Trophoblast cell (in vitro differentiated cells and primary cell): Measurements from ENCODE around the gene B4GALT2.

ENCODE experiments used
- DNase-seq, 2 donors: peaks; one replicate each; pipeline ENCODE4 v3.0.0-alpha.2; 2016
- H2AFZ ChIP-seq: 2 replicates; pipeline ENCODE4 v1.6.1; 2013; ENCODE audit warnings: low read length, moderate library complexity, mild to moderate bottlenecking; ENCODE audit not compliant: insufficient read depth, poor library complexity
- H2AK5ac ChIP-seq: 2 replicates; pipeline ENCODE4 v1.6.1; 2013; ENCODE audit warnings: mild to moderate bottlenecking, low read length
- H2BK120ac ChIP-seq: 2 replicates; pipeline ENCODE4 v1.6.1; 2013; ENCODE audit warnings: low read length, mild to moderate bottlenecking, moderate library complexity; ENCODE audit not compliant: insufficient read depth, poor library complexity
- H2BK12ac ChIP-seq: 2 replicates; pipeline ENCODE4 v1.6.1; 2013; ENCODE audit warnings: mild to moderate bottlenecking, low read length, moderate library complexity
- H2BK5ac ChIP-seq: 2 replicates; pipeline ENCODE4 v1.6.1; 2013; ENCODE audit warnings: low read length, low read depth, moderate library complexity, mild to moderate bottlenecking; ENCODE audit not compliant: poor library complexity
- H3K14ac ChIP-seq: 2 replicates; pipeline ENCODE4 v1.6.1; 2013; ENCODE audit warnings: mild to moderate bottlenecking, low read length
- H3K18ac ChIP-seq: 2 replicates; pipeline ENCODE4 v1.6.1; 2013; ENCODE audit warnings: mild to moderate bottlenecking, low read length
- H3K23ac ChIP-seq: 2 replicates; pipeline ENCODE4 v1.6.1; 2013; ENCODE audit warnings: low read length
- H3K27ac ChIP-seq: 2 replicates; pipeline ENCODE4 v1.5.1; 2013; ENCODE audit warnings: low read depth, mild to moderate bottlenecking, inconsistent platforms, low read length, moderate library complexity
- H3K27me3 ChIP-seq: 2 replicates; pipeline ENCODE4 v1.6.1; 2013; ENCODE audit warnings: inconsistent platforms, mild to moderate bottlenecking, low read length, moderate library complexity; ENCODE audit not compliant: insufficient read depth
- H3K36me3 ChIP-seq, 2 experiments: 1 replicate in 1 of 2; 2 replicates in 1 of 2; pipeline ENCODE4 v1.6.1; 2013; ENCODE audit warnings: low read length in 2 of 2, mild to moderate bottlenecking in 2 of 2, moderate library complexity in 1 of 2; ENCODE audit not compliant: insufficient read depth in 2 of 2, control insufficient read depth in 1 of 2
- H3K4ac ChIP-seq: 2 replicates; pipeline ENCODE4 v1.6.1; 2013; ENCODE audit warnings: low read depth, mild to moderate bottlenecking, low read length, moderate library complexity
- H3K4me1 ChIP-seq, 2 experiments: 1 replicate in 1 of 2; 2 replicates in 1 of 2; pipeline ENCODE4 v1.6.1; 2013; ENCODE audit warnings: low read length in 2 of 2, mild to moderate bottlenecking in 2 of 2, moderate library complexity in 1 of 2; ENCODE audit not compliant: insufficient read depth in 2 of 2, control insufficient read depth in 1 of 2
- H3K4me2 ChIP-seq: 2 replicates; pipeline ENCODE4 v1.6.1; 2013; ENCODE audit warnings: inconsistent platforms, mild to moderate bottlenecking, low read length, moderate library complexity
- H3K4me3 ChIP-seq: 2 replicates; pipeline ENCODE4 v1.5.1; 2013; ENCODE audit warnings: mild to moderate bottlenecking, low read depth, low read length, inconsistent platforms
- H3K79me1 ChIP-seq: one replicate; pipeline ENCODE4 v1.6.1; 2013; ENCODE audit warnings: low read length
- H3K79me2 ChIP-seq: 2 replicates; pipeline ENCODE4 v1.6.1; 2013; ENCODE audit warnings: low read length, mild to moderate bottlenecking; ENCODE audit not compliant: control insufficient read depth, insufficient read depth, poor library complexity
- H3K9ac ChIP-seq: 2 replicates; pipeline ENCODE4 v1.6.1; 2013; ENCODE audit warnings: mild to moderate bottlenecking, low read length
- H3K9me3 ChIP-seq: 2 replicates; pipeline ENCODE4 v1.6.1; 2013; ENCODE audit warnings: low read depth, mild to moderate bottlenecking, control low read depth, inconsistent platforms, low read length; ENCODE audit not compliant: insufficient read depth
- H4K12ac ChIP-seq: 2 replicates; pipeline ENCODE4 v1.6.1; 2013; ENCODE audit warnings: low read depth, mild to moderate bottlenecking, low read length, moderate library complexity
- H4K8ac ChIP-seq: 2 replicates; pipeline ENCODE4 v1.6.1; 2013; ENCODE audit warnings: low read depth, mild to moderate bottlenecking, low read length, moderate library complexity
- H4K91ac ChIP-seq: one replicate; pipeline ENCODE4 v1.6.1; 2013; ENCODE audit warnings: low read depth, mild to moderate bottlenecking, low read length, moderate library complexity
- whole genome bisulfite sequencing: extraction: QIAGEN DNeasy Blood & Tissue Kit; methylation state at CpG from one replicate; pipeline ENCODE4 v1.1.7; 2013; ENCODE audit warnings: missing lambda C conversion rate; ENCODE audit not compliant: insufficient read length, insufficient coverage; ENCODE audit errors: extremely low coverage; 5-methylcytosine and 5-hydroxymethylcytosine counted together

B4GALT2 gene

GRCh38 chr1:44036409-44037139, 57.6 kb downstream of the B4GALT2 start:
- Histone ChIP-seq H4K91ac (no peak overlapping the region), H3K27ac (no peak overlapping the region), H2AFZ (no peak overlapping the region), H4K8ac (no peak overlapping the region), H2AK5ac (no peak overlapping the region), H3K27me3 (no peaks in the 10 kb centered on the region), H2BK120ac (no peak overlapping the region), H3K14ac (no peak overlapping the region), H3K79me1 (no peaks in the 10 kb centered on the region), H3K9ac (no peak overlapping the region), H3K23ac (no peak overlapping the region), H4K12ac (no peak overlapping the region), H3K36me3 (no peaks in the 10 kb centered on the region), H2BK12ac (no peak overlapping the region), H3K79me2 (no peaks in the 10 kb centered on the region), H3K4me3 (no peak overlapping the region), H3K4ac (no peak overlapping the region), H3K18ac (no peak overlapping the region), H3K4me1 (peaks cover 11 to 13% of the 10 kb centered on the region in 2 experiments), H3K4me2 (no peak overlapping the region), H3K9me3 (no peaks in the 10 kb centered on the region), H2BK5ac (no peak overlapping the region)
- DNase-seq, result peak; percentile 58 to 77
- no CpG with 5 or more reads among the region's 6 CpGs for WGBS

DNA sequence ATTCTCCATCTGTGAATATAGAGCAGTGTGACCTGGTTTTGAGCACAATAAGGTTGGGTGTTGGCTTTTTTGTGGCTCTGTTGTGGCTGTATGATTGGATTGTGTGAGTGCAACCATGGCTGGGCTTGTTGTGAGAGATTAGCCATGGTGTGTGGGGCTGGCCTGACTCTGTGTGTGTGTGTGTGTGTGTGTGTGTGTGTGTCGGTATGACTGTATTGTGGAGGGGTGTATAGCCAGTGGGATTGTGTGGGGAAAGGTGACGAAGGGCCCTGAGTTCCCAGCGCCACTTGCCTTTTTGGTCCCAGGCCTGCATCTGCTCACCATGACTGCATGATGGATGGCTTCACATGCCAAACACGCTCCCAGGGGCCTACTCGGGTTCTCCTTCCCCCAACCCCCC, 58.1 kb downstream of the B4GALT2 start:
- Histone ChIP-seq H3K36me3 (no peaks in the 10 kb centered on the region), H3K79me1 (no peaks in the 10 kb centered on the region), H4K8ac (no peak overlapping the region), H3K4me3 (no peak overlapping the region), H4K91ac (no peak overlapping the region), H3K9me3 (no peaks in the 10 kb centered on the region), H2AFZ (no peak overlapping the region), H2BK12ac (no peak overlapping the region), H3K14ac (no peak overlapping the region), H2BK5ac (no peak overlapping the region), H3K23ac (no peak overlapping the region), H3K18ac (no peak overlapping the region), H2BK120ac (no peak overlapping the region), H3K9ac (no peak overlapping the region), H3K4me1 (peaks cover 5 to 8% of the 10 kb centered on the region in 2 experiments), H3K4me2 (no peak overlapping the region), H2AK5ac (no peak overlapping the region), H3K4ac (no peak overlapping the region), H4K12ac (no peak overlapping the region), H3K27me3 (no peaks in the 10 kb centered on the region), H3K27ac (no peak overlapping the region), H3K79me2 (no peaks in the 10 kb centered on the region)
- WGBS, result no CpG with 5 or more reads among the region's 5 CpGs
- no peak for DNase-seq

DNA sequence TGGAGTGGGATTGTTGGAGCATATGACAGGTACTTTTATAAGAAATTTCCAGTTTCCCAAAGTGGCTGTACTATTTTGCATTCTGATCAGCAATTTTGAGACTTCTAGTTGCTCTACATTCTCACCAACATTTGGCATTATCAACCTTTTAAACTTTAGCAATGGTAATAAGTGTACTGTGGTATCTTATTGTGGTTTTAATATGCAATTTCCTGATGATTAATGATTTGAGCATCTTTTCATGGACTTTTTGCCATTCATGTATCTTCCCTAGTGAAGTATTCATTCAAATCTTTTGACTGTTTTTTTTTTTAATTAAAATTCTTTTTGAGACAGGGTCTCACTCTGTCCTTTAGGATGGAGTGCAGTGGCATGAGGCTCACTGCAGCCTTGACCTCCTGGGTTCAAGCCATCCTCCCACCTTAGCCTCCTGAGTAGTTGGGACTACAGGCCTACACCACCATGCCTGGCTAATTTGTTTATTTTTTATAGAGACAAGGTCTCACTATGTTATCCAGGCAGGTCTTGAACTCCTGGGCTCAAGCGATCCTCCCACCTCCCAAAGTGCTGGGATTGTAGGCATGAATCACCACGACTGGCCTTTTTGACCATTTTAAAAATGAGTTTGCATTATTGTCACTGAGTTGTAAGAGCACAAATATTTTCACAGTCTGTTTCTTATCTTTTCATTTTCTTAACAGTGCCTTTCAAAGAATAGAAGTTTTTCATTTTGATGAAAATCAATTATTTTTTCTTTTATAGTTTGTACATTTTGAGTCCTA, 60.1 kb downstream of the B4GALT2 start:
- H2AK5ac ChIP-seq, result no peak overlapping the region
- no peak for DNase-seq
- no peak overlapping the region for H3K18ac ChIP-seq
- no peak overlapping the region for H3K4me2 ChIP-seq
- no CpG with 5 or more reads among the region's 2 CpGs for WGBS
- no peak overlapping the region for H4K12ac ChIP-seq
- H3K4me3 ChIP-seq, result no peak overlapping the region
- no peaks in the 10 kb centered on the region for H3K27me3 ChIP-seq
- no peaks in the 10 kb centered on the region for H3K79me2 ChIP-seq
- H3K4ac ChIP-seq, result no peak overlapping the region
- no peak overlapping the region for H3K14ac ChIP-seq
- H2BK5ac ChIP-seq, result no peak overlapping the region
- no peaks in the 10 kb centered on the region for H3K36me3 ChIP-seq
- H3K27ac ChIP-seq, result no peak overlapping the region
- H3K23ac ChIP-seq, result no peak overlapping the region
- H2BK120ac ChIP-seq, result no peak overlapping the region
- H3K9ac ChIP-seq, result no peak overlapping the region
- H3K4me1 ChIP-seq, result peaks cover 3 to 5% of the 10 kb centered on the region in 2 experiments
- no peak overlapping the region for H4K91ac ChIP-seq
- no peak overlapping the region for H4K8ac ChIP-seq
- H3K9me3 ChIP-seq, result no peaks in the 10 kb centered on the region
- no peak overlapping the region for H2BK12ac ChIP-seq
- H2AFZ ChIP-seq, result no peak overlapping the region
- H3K79me1 ChIP-seq, result no peaks in the 10 kb centered on the region

- H2AK5ac ChIP-seq, result no peak overlapping the region
- no peak overlapping the region for H3K14ac ChIP-seq
- whole genome bisulfite sequencing, result no CpG with 5 or more reads among the region's 2 CpGs
- H4K8ac ChIP-seq, result no peak overlapping the region
- no peak for DNase-seq
- H3K23ac ChIP-seq, result no peak overlapping the region
- no peak overlapping the region for H3K4me3 ChIP-seq
- no peaks in the 10 kb centered on the region for H3K79me1 ChIP-seq
- no peak overlapping the region for H2BK12ac ChIP-seq
- no peaks in the 10 kb centered on the region for H3K36me3 ChIP-seq
- no peaks in the 10 kb centered on the region for H3K79me2 ChIP-seq
- H2AFZ ChIP-seq, result no peak overlapping the region
- H4K12ac ChIP-seq, result no peak overlapping the region
- no peak overlapping the region for H3K4ac ChIP-seq
- H3K4me1 ChIP-seq, result peaks cover 0 to 2% of the 10 kb centered on the region in 2 experiments
- H3K18ac ChIP-seq, result no peak overlapping the region
- H3K9me3 ChIP-seq, result no peaks in the 10 kb centered on the region
- H3K4me2 ChIP-seq, result no peak overlapping the region
- no peak overlapping the region for H2BK5ac ChIP-seq
- H3K27ac ChIP-seq, result no peak overlapping the region
- no peaks in the 10 kb centered on the region for H3K27me3 ChIP-seq
- no peak overlapping the region for H2BK120ac ChIP-seq
- H4K91ac ChIP-seq, result no peak overlapping the region
- no peak overlapping the region for H3K9ac ChIP-seq
Observed at GRCh38 chr1:44040418-44040817, 61.4 kb downstream of the B4GALT2 start.
